HG03103 (cell line): ENCODE data around the gene COA4.
"Not testable (repeated sequence)": the region's sequence is repeated elsewhere in the genome, so short reads cannot be mapped to it uniquely, and the experiment has no call there.

ENCODE experiments used
- ATAC-seq: cut with Tn5 transposase; IDR thresholded peaks from one replicate; pipeline ENCODE4 v1.9.1; 2021; ENCODE audit warnings: low read depth; ENCODE audit not compliant: unreplicated experiment

Gene COA4

GRCh38 chr11:73876424-73877310 is at the start of gene COA4, which contains the start of gene PAAF1:
Gene COA4, minus strand, starts transcription at chr11:73876846. Its CDS starts 3,468 bp downstream, at chr11:73873378.
Gene PAAF1, plus strand, starts transcription at chr11:73876999. Its CDS starts 23 bp downstream, at chr11:73877022.
- ATAC-seq: peak; percentile 95

GRCh38 chr11:73921180-73921579 is 44.5 kb upstream of the COA4 start:
- ATAC-seq: no peak

DNA sequence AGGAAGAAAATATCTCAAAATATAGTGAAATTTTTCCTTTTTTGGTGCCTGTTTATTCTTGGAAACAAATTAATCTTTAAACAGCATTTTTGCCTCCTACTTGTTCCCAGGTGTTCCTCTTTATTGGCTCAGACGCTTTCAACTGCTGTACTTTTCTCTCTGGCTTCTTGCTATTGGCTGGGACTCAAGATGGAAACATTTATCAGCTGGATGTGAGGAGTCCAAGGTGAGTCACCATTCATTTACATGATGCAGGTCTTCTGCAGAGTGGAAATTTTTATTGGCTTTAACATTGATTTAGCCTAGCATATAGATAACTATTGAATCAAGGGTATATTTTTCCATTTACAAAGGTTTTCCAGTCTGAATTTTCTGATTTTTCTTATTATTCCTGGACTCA is 39.8 kb upstream of the COA4 start:
- no peak for ATAC-seq

GRCh38 chr11:73914284-73914683 is 37.6 kb upstream of the COA4 start:
- ATAC-seq: no peak

GRCh38 chr11:73913472-73913871 is 36.8 kb upstream of the COA4 start:
- no peak for ATAC-seq

- no peak for ATAC-seq
These were observed 35.4 kb upstream of the COA4 start for GRCh38 chr11:73912026-73912425.

GRCh38 chr11:73907191-73907590 is 30.5 kb upstream of the COA4 start:
- no peak for ATAC-seq

- no peak for ATAC-seq
These were observed 25.7 kb upstream of the COA4 start for GRCh38 chr11:73902303-73902702.

- ATAC-seq: no peak
These were observed 18.2 kb upstream of the COA4 start for GRCh38 chr11:73894725-73895335.

GRCh38 chr11:73893041-73893440 is 16.4 kb upstream of the COA4 start:
- ATAC-seq: no peak

- no peak for ATAC-seq
These were observed 12.9 kb upstream of the COA4 start for GRCh38 chr11:73889536-73889935.

GRCh38 chr11:73889019-73889418 is 12.4 kb upstream of the COA4 start:
- ATAC-seq: no peak

GRCh38 chr11:73888244-73888643 is 11.6 kb upstream of the COA4 start:
- ATAC-seq: no peak

- no peak for ATAC-seq
These were observed 7.2 kb upstream of the COA4 start for GRCh38 chr11:73883856-73884255.

DNA sequence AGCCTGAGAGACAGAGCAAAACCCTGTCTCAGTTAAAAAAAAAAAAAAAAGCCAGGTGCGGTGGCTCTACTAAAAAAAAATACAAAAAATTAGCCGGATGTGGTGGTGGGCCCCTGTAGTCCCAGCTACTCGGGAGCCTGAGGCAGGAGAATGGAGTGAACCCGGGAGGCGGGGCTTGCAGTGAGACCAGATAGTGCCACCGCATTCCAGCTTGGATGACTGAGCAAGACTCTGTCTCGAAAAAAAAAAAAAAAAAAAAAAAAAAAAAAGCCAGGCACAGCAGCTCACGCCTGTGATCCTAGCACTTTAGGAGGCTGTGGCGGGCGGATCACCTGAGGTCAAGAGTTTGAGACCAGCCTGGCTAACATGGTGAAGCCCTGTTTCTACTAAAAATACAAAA is 3.8 kb upstream of the COA4 start:
- not testable (repeated sequence) for ATAC-seq

- ATAC-seq: no peak
These were observed 2.1 kb upstream of the COA4 start for GRCh38 chr11:73878771-73879170.

DNA sequence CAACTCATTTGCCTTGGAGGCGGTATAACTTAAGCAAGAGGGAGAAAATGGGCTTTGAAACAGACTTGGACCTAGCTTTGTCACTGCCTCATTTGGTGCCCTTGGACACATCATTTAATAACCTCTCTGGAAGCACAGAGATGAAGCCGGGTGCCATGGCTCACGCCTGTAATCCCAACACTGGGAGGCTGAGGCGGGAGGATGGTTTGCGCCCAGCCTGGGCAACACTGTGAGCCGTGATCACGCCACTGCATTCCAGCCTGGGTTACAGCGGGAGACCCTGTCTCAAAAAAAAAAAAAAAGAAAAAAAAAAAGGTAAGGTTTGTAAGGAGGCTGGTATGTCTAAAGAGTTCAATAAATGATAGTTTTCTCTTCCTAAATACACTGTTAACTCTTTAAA is 806 bp downstream of the COA4 start:
- no peak for ATAC-seq

DNA sequence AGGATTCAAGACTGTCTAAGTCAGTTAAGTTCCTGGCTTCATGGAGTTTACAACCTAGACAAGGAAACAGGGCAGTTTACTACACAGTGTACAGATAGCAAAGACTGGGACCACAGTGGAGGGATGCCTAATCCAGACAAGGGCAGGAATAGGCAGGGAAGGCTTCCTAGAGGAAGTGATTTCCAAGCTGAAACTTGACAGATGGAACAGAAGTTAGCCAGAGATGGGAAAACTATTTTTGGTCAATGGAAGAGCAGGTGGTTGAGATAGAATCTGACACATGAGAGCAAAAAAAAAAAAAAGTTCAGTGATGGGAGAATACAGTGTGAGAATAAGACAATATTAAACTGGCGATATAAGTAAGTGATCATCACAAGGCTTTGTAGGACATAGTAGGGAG is 1.3 kb downstream of the COA4 start:
- no peak for ATAC-seq

GRCh38 chr11:73872749-73873357 is 3.8 kb downstream of the COA4 start:
- ATAC-seq: no peak

GRCh38 chr11:73870261-73870660 is 6.4 kb downstream of the COA4 start:
- ATAC-seq: no peak

DNA sequence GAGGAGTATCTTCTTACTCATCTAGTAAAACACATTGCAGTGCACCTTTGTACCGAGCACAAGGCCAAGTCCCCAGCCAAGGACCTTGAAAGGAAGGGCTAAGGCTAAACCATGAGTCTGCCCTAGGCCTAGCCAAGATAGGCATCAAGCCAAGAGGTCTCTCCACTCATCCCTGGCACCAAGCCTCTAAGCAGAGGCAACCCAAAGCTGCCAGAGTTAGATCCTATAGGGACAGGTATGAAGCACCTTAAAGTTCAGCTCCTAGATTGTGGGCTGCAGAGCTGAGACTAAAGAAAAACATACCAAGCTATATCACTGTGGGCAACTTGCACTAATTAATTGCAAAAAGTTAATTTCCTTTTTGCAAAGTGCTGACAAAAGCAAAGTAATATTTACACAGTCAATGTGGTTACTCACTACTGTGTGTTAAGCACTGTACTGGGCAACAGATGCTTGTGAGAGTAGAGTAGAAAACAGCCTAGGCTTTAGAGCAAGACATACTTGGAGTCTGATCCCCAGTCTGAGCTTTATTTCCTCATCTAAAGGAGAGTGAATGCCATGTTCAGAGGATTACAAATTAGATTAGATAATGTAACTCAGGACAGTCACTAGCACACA is 7.2 kb downstream of the COA4 start:
- no peak for ATAC-seq
